A673 (cell line): Measurements from ENCODE around the gene SYCN. TPM values are rescaled to one million over a fixed set of nuclear protein-coding genes. Genes with fewer than 3 reads are reported as not detected.

ENCODE experiments used
- BruUV-seq: library from RNA; stranded (reverse); fragments of 400-500 nt; replicated peaks from 2 replicates; lab custom pipeline; 2021; lab: Mats Ljungman, UMichigan
- CTCF ChIA-PET: fragments of 300-600 bp; sonication (Branson Sonifier 250); formaldehyde crosslinking; loops from one replicate; lab custom pipeline; 2022; ENCODE audit warnings: antibody characterized with exemption; lab: Charles Lee
- POLR2A ChIA-PET: fragments of 300-600 bp; sonication (Branson Sonifier 250); formaldehyde crosslinking; loops from one replicate; lab custom pipeline; 2022; ENCODE audit warnings: antibody characterized with exemption; ENCODE audit not compliant: low non-redundant PET; lab: Charles Lee
- DNase-seq: peaks from one replicate; pipeline ENCODE4 v3.0.0-alpha.2; 2015; ENCODE audit warnings: low spot score
- H3K27ac ChIP-seq: fragments of 200-600 bp; sonication (generic); 2 replicates; pipeline ENCODE4 v1.5.1; 2016; ENCODE audit warnings: mixed run types, low read depth, mild to moderate bottlenecking, mixed read lengths, antibody characterized with exemption, low read length; ENCODE audit not compliant: poor library complexity, severe bottlenecking
- H3K27me3 ChIP-seq: fragments of 200-600 bp; sonication (generic); replicated peaks from 2 replicates; pipeline ENCODE4 v1.6.1; 2017; ENCODE audit warnings: mixed run types, low read depth, mild to moderate bottlenecking, mixed read lengths, antibody characterized with exemption, low read length; ENCODE audit not compliant: insufficient read depth, poor library complexity
- H3K36me3 ChIP-seq: fragments of 200-600 bp; sonication (generic); 2 replicates; pipeline ENCODE4 v1.6.1; 2016; ENCODE audit warnings: mixed run types, mild to moderate bottlenecking, mixed read lengths, antibody characterized with exemption, low read length; ENCODE audit not compliant: insufficient read depth, poor library complexity, severe bottlenecking
- H3K4me1 ChIP-seq: fragments of 200-600 bp; sonication (generic); 2 replicates; pipeline ENCODE4 v1.6.1; 2017; ENCODE audit warnings: mixed run types, mild to moderate bottlenecking, mixed read lengths, antibody characterized with exemption, low read length; ENCODE audit not compliant: insufficient read depth, poor library complexity, severe bottlenecking
- H3K4me3 ChIP-seq: fragments of 200-600 bp; sonication (generic); 2 replicates; pipeline ENCODE4 v1.5.1; 2016; ENCODE audit warnings: low read depth, mixed run types, mild to moderate bottlenecking, mixed read lengths, low read length; ENCODE audit not compliant: poor library complexity, severe bottlenecking
- H3K9me3 ChIP-seq: fragments of 200-600 bp; sonication (generic); 2 replicates; pipeline ENCODE4 v1.6.1; 2016; ENCODE audit warnings: mixed run types, low read depth, mild to moderate bottlenecking, mixed read lengths, antibody characterized with exemption, low read length; ENCODE audit not compliant: poor library complexity, severe bottlenecking
- CTCF ChIP-seq: fragments of 300-800, 200-600 bp; sonication (generic); conservative IDR thresholded peaks from 2 replicates; pipeline ENCODE4 v1.5.1; 2017; ENCODE audit warnings: low read depth, mild to moderate bottlenecking, antibody characterized with exemption, low read length, moderate library complexity, mixed read lengths
- EZH2 ChIP-seq: fragments of 200-600 bp; sonication (generic); IDR thresholded peaks from 2 replicates; pipeline ENCODE4 v1.6.1; 2017; ENCODE audit warnings: borderline replicate concordance, low read depth, mild to moderate bottlenecking, mixed read lengths, antibody characterized with exemption, low read length; ENCODE audit not compliant: poor library complexity, severe bottlenecking
- intact Hi-C: fragments of 100-400 bp; cut with micrococcal nuclease; formaldehyde crosslinking; loops from one replicate; pipeline ENCODE4 v1.10.0; 2022; ENCODE audit not compliant: unreplicated experiment
- total RNA-seq: library from RNA; stranded (reverse); gene quantifications from 2 replicates; pipeline ENCODE4 v1.2.3, GENCODE V29; 2021

Gene SYCN
- total RNA-seq, 1 experiment from 2014 or later = not detected

DNA sequence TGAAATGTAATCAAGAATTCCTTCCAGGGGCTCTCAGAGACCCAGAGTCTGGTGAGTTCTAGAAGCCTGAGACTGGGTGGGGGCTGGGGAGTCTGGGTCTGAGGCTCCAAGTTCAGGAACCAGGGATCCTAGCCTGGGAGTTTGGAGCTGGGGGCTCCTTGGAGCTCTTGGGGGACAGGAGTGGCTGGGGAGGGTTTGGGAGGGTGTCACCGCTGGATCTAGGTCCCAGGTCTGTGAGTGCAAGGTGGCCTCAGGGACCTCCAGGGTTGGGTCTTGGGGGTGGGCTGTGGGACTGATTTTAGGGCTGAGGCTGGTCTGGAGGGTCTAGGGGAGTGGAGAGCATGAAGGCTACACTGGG is 1.1 kb downstream of the SYCN start:
- no peak for DNase-seq
- Histone ChIP-seq H3K9me3 (no peaks in the 10 kb centered on the region), H3K27ac (no peak overlapping the region), H3K36me3 (no peaks in the 10 kb centered on the region), H3K4me3 (no peak overlapping the region), H3K27me3 (peaks cover 36% of the 10 kb centered on the region), H3K4me1 (no peaks in the 10 kb centered on the region)
- ChIA-PET CTCF (interaction anchor here (0.7 kb wide), 1 partner anchor 47 kb away, joined by 4 read pairs; no protein-coding TSS in a partner anchor), POLR2A (no interaction called here)
- intact Hi-C loops = no loop called here
- BruUV-seq = no TSS peak
- TF ChIP-seq EZH2 = no peak
- no peak for TF ChIP-seq CTCF

- no peak for DNase-seq
- peaks cover 58% of the 10 kb centered on the region for H3K27me3 ChIP-seq
- no TSS peak for BruUV-seq
- POLR2A ChIA-PET = no interaction called here
- H3K4me1 ChIP-seq = no peaks in the 10 kb centered on the region
- no peaks in the 10 kb centered on the region for H3K9me3 ChIP-seq
- no peaks in the 10 kb centered on the region for H3K36me3 ChIP-seq
- CTCF ChIA-PET = no interaction called here
- no peak overlapping the region for H3K4me3 ChIP-seq
- TF ChIP-seq EZH2 = no peak
- no peak for TF ChIP-seq CTCF
- no peak overlapping the region for H3K27ac ChIP-seq
- intact Hi-C loops = no loop called here
Measured at GRCh38 chr19:39200803-39201115, 3.3 kb downstream of the SYCN start.

DNA sequence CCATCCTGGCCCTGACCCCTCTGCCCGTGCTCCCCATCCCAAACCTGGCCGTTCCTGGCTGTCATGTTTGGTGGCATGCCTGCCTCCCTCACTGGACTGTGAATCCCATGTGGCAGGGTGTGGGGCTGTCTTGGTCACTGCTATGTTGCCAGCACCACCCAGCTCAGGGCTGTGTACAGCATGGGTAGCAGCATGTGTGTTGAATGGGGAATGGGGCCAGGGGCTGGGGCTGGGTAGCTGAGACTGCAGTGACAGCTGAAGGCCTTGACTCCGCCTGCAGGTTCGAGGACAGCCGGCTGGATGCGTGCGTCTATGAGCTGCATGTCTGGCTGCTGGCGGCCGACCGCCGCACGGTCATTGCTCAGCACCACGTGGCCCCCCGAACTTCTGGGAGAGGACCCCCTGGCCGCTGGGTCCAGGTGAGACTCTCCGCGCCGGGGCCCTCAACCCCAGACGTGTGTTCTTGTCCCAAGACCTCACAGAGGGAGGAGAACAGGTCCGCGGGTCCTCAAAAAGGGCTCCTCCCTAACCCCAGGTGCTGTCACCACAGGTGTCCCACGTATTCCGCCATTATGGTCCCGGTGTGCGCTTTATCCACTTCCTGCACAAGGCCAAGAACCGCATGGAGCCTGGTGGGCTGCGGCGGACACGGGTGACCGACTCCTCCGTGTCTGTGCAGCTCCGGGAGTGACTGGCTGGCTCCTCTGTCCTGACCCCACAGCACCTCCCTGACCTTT is 3.8 kb downstream of the SYCN start:
- DNase-seq = no peak
- no peaks in the 10 kb centered on the region for H3K4me1 ChIP-seq
- no peak overlapping the region for H3K27ac ChIP-seq
- no peak for TF ChIP-seq EZH2
- TF ChIP-seq CTCF = no peak
- intact Hi-C loops = no loop called here
- no peak overlapping the region for H3K4me3 ChIP-seq
- ChIA-PET CTCF (no interaction called here), POLR2A (no interaction called here)
- BruUV-seq = no TSS peak
- no peaks in the 10 kb centered on the region for H3K36me3 ChIP-seq
- H3K9me3 ChIP-seq = no peaks in the 10 kb centered on the region
- peaks cover 64% of the 10 kb centered on the region for H3K27me3 ChIP-seq
